HEK293 (cell line): ENCODE data around the gene ATP6V1A.

Source experiments
- CTCF ChIA-PET: fragments of 350-600 bp; formaldehyde crosslinking; extraction: SDS; loops from one replicate; lab custom pipeline; 2021; ENCODE audit warnings: antibody characterized with exemption; lab: Yijun Ruan, JAX
- POLR2A ChIA-PET: fragments of 300-600 bp; formaldehyde crosslinking; extraction: SDS; loops from one replicate; lab custom pipeline; 2020; ENCODE audit warnings: antibody characterized with exemption, inconsistent platforms; lab: Yijun Ruan, JAX
- H3K27ac ChIP-seq: fragments of 200-500 bp; sonication (Bioruptor generic); 2 replicates; pipeline ENCODE4 v1.5.1; 2014; ENCODE audit warnings: low read depth, low read length, control low read depth, inconsistent platforms; ENCODE audit errors: extremely low read depth
- H3K36me3 ChIP-seq, 2 experiments: fragments of 200-500 bp in 1 of 2; sonication (Bioruptor generic) in 1 of 2; 1 replicate in 1 of 2; 2 replicates in 1 of 2; pipeline ENCODE4 v1.5.1; 2014 to 2017; ENCODE audit warnings: inconsistent platforms in 2 of 2, low read length in 2 of 2; ENCODE audit not compliant: control insufficient read depth in 2 of 2, insufficient read depth in 1 of 2
- H3K4me1 ChIP-seq: fragments of 200-500 bp; sonication (Bioruptor generic); 2 replicates; pipeline ENCODE4 v1.5.1; 2014; ENCODE audit warnings: mild to moderate bottlenecking, low read length, inconsistent platforms; ENCODE audit not compliant: control insufficient read depth, insufficient read depth
- H3K4me3 ChIP-seq: 2 replicates; pipeline ENCODE4 v1.5.1; 2011; ENCODE audit warnings: low read depth, mild to moderate bottlenecking, control low read depth, low read length, moderate library complexity
- H3K9me3 ChIP-seq: fragments of 200-500 bp; sonication (Bioruptor generic); 2 replicates; pipeline ENCODE4 v1.5.1; 2014; ENCODE audit warnings: low read depth, low read length, inconsistent platforms; ENCODE audit not compliant: control insufficient read depth, insufficient read depth
- HOXA7 ChIP-seq: sonication (generic); formaldehyde crosslinking; IDR thresholded peaks from 2 replicates; pipeline ENCODE4 v1.8.1; 2022; ENCODE audit warnings: missing genetic modification reagents, borderline replicate concordance
- SETDB1 ChIP-seq: IDR thresholded peaks from one replicate; pipeline ENCODE4 v1.6.1; 2017; ENCODE audit warnings: mild to moderate bottlenecking, low read length, moderate library complexity, mixed read lengths; ENCODE audit not compliant: insufficient read length
- SP3 ChIP-seq: fragments of 450-650 bp; formaldehyde crosslinking; IDR thresholded peaks from 2 replicates; pipeline ENCODE4 v1.5.1; 2016; ENCODE audit warnings: missing biosample characterization, missing genetic modification characterization
- ZBTB48 ChIP-seq: fragments of 450-650 bp; formaldehyde crosslinking; IDR thresholded peaks from 2 replicates; pipeline ENCODE4 v1.5.1; 2016; ENCODE audit warnings: missing biosample characterization, missing genetic modification characterization
- ZNF112 ChIP-seq: fragments of 450-650 bp; formaldehyde crosslinking; IDR thresholded peaks from 2 replicates; pipeline ENCODE4 v1.5.0; 2017; ENCODE audit warnings: missing biosample characterization, missing genetic modification characterization
- ZNF16 ChIP-seq: fragments of 450-650 bp; formaldehyde crosslinking; IDR thresholded peaks from 2 replicates; pipeline ENCODE4 v1.5.1; 2016; ENCODE audit warnings: low read depth, missing biosample characterization, missing genetic modification characterization
- ZNF221 ChIP-seq: fragments of 450-650 bp; formaldehyde crosslinking; IDR thresholded peaks from 2 replicates; pipeline ENCODE4 v1.5.1; 2017; ENCODE audit warnings: missing biosample characterization, missing genetic modification characterization, borderline replicate concordance
- ZNF292 ChIP-seq: fragments of 450-650 bp; formaldehyde crosslinking; IDR thresholded peaks from 2 replicates; pipeline ENCODE4 v1.5.1; 2016; ENCODE audit warnings: low read depth, missing biosample characterization, missing genetic modification characterization, borderline replicate concordance
- ZNF324 ChIP-seq: fragments of 450-650 bp; formaldehyde crosslinking; IDR thresholded peaks from 2 replicates; pipeline ENCODE4 v1.5.1; 2016; ENCODE audit warnings: missing biosample characterization, missing genetic modification characterization
- ZNF341 ChIP-seq: fragments of 450-650 bp; formaldehyde crosslinking; IDR thresholded peaks from 2 replicates; pipeline ENCODE4; 2016; ENCODE audit warnings: low read depth, missing biosample characterization, missing genetic modification characterization
- ZNF521 ChIP-seq: fragments of 450-650 bp; formaldehyde crosslinking; IDR thresholded peaks from 2 replicates; pipeline ENCODE4 v1.5.1; 2017; ENCODE audit warnings: missing biosample characterization, mild to moderate bottlenecking, missing genetic modification characterization
- ZNF677 ChIP-seq: fragments of 450-650 bp; IDR thresholded peaks from 2 replicates; pipeline ENCODE4 v1.5.0; 2018; ENCODE audit warnings: missing biosample characterization, mild to moderate bottlenecking, missing genetic modification characterization, moderate library complexity
- ZNF701 ChIP-seq: fragments of 450-650 bp; formaldehyde crosslinking; IDR thresholded peaks from 2 replicates; pipeline ENCODE4 v1.5.1; 2016; ENCODE audit warnings: missing biosample characterization, missing genetic modification characterization
- TF ChIP-seq, protein P1 (sequence below): fragments of 450-650 bp; formaldehyde crosslinking; IDR thresholded peaks from 2 replicates; pipeline ENCODE4 v1.5.1; 2017; ENCODE audit warnings: missing biosample characterization, missing genetic modification characterization
- TF ChIP-seq, protein P2 (sequence below): fragments of 450-650 bp; formaldehyde crosslinking; IDR thresholded peaks from 2 replicates; pipeline ENCODE4 v1.5.1; 2016; ENCODE audit warnings: missing biosample characterization, missing genetic modification characterization, borderline replicate concordance
- TF ChIP-seq, protein P3 (sequence below): fragments of 450-650 bp; formaldehyde crosslinking; IDR thresholded peaks from 2 replicates; pipeline ENCODE4 v1.5.1; 2016; ENCODE audit warnings: missing biosample characterization, missing genetic modification characterization
- TF ChIP-seq, protein P4 (sequence below): fragments of 450-650 bp; formaldehyde crosslinking; IDR thresholded peaks from 2 replicates; pipeline ENCODE4 v1.5.1; 2016; ENCODE audit warnings: missing biosample characterization, missing genetic modification characterization
- TF ChIP-seq, protein P5 (sequence below): fragments of 450-650 bp; formaldehyde crosslinking; IDR thresholded peaks from 2 replicates; pipeline ENCODE4 v1.5.1; 2016; ENCODE audit warnings: missing biosample characterization, missing genetic modification characterization
- TF ChIP-seq, protein P6 (sequence below): fragments of 450-650 bp; formaldehyde crosslinking; IDR thresholded peaks from 2 replicates; pipeline ENCODE4 v1.5.1; 2017; ENCODE audit warnings: missing biosample characterization, missing genetic modification characterization

ATP6V1A gene

DNA sequence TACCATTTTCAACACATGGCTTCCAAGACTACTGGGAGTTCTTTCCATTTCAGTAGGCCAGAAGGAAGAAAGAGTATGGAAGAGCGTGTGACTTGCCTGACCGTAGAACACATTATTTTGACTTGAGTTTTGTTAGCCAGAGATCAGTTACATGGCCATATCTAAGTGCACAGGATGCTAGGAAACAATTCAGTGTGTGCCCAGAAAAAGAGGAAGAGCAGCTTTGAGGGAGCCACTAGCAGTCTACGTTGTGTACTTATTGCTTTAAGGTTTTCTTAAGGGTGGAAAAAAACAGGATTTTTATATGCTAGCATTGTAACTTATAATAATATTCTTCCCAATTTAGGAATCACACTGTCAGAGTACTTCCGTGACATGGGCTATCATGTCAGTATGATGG is 47.7 kb downstream of the ATP6V1A start:
- POLR2A ChIA-PET, result no interaction called here
- TF ChIP-seq, protein P1, sequence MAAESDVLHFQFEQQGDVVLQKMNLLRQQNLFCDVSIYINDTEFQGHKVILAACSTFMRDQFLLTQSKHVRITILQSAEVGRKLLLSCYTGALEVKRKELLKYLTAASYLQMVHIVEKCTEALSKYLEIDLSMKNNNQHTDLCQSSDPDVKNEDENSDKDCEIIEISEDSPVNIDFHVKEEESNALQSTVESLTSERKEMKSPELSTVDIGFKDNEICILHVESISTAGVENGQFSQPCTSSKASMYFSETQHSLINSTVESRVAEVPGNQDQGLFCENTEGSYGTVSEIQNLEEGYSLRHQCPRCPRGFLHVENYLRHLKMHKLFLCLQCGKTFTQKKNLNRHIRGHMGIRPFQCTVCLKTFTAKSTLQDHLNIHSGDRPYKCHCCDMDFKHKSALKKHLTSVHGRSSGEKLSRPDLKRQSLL (tag by site-specific recombination), result no peak
- TF ChIP-seq ZNF16 (no peak), ZNF341 (tag by site-specific recombination) (no peak), ZNF221 (tag by site-specific recombination) (no peak), ZNF292 (tag by site-specific recombination) (no peak), ZBTB48 (tag by site-specific recombination) (no peak)
- TF ChIP-seq, protein P2, sequence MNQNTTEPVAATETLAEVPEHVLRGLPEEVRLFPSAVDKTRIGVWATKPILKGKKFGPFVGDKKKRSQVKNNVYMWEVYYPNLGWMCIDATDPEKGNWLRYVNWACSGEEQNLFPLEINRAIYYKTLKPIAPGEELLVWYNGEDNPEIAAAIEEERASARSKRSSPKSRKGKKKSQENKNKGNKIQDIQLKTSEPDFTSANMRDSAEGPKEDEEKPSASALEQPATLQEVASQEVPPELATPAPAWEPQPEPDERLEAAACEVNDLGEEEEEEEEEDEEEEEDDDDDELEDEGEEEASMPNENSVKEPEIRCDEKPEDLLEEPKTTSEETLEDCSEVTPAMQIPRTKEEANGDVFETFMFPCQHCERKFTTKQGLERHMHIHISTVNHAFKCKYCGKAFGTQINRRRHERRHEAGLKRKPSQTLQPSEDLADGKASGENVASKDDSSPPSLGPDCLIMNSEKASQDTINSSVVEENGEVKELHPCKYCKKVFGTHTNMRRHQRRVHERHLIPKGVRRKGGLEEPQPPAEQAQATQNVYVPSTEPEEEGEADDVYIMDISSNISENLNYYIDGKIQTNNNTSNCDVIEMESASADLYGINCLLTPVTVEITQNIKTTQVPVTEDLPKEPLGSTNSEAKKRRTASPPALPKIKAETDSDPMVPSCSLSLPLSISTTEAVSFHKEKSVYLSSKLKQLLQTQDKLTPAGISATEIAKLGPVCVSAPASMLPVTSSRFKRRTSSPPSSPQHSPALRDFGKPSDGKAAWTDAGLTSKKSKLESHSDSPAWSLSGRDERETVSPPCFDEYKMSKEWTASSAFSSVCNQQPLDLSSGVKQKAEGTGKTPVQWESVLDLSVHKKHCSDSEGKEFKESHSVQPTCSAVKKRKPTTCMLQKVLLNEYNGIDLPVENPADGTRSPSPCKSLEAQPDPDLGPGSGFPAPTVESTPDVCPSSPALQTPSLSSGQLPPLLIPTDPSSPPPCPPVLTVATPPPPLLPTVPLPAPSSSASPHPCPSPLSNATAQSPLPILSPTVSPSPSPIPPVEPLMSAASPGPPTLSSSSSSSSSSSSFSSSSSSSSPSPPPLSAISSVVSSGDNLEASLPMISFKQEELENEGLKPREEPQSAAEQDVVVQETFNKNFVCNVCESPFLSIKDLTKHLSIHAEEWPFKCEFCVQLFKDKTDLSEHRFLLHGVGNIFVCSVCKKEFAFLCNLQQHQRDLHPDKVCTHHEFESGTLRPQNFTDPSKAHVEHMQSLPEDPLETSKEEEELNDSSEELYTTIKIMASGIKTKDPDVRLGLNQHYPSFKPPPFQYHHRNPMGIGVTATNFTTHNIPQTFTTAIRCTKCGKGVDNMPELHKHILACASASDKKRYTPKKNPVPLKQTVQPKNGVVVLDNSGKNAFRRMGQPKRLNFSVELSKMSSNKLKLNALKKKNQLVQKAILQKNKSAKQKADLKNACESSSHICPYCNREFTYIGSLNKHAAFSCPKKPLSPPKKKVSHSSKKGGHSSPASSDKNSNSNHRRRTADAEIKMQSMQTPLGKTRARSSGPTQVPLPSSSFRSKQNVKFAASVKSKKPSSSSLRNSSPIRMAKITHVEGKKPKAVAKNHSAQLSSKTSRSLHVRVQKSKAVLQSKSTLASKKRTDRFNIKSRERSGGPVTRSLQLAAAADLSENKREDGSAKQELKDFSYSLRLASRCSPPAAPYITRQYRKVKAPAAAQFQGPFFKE (tag by site-specific recombination), result no peak
- TF ChIP-seq, all 188 proteins: peak for 0
- Histone ChIP-seq H3K9me3 (no peaks in the 10 kb centered on the region), H3K4me3 (no peak overlapping the region), H3K27ac (no peak overlapping the region), H3K36me3 (peaks cover 11 to 55% of the 10 kb centered on the region in 2 experiments), H3K4me1 (no peaks in the 10 kb centered on the region)
- CTCF ChIA-PET, result interaction anchor here (0.6 kb wide), 1 partner anchor 364 kb away, joined by 5 read pairs; no protein-coding TSS in a partner anchor

DNA sequence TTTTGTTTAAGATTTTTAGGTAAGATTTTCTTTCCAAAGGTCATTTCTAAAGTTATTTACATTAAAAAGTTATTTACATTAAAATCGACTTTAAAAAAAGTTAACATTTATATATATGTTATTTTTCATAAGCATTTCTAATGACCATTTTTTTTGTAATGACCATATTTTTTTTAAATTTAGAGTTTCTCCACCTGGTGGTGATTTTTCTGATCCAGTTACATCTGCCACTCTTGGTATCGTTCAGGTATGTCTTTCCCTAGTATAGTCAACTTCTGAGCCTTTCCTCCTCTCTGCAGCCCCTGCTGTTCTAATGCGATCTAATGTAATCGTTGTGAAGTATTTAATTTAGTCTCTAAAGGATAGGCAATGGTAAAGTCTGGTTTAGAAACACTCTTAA is 48.9 kb downstream of the ATP6V1A start:
- Histone ChIP-seq H3K9me3 (no peaks in the 10 kb centered on the region), H3K27ac (no peak overlapping the region), H3K4me1 (no peaks in the 10 kb centered on the region), H3K4me3 (no peak overlapping the region), H3K36me3 (peaks cover 10 to 65% of the 10 kb centered on the region in 2 experiments)
- POLR2A ChIA-PET, result no interaction called here
- no peak for TF ChIP-seq ZNF701 (tag by site-specific recombination)
- TF ChIP-seq ZNF324 (tag by site-specific recombination), result no peak
- TF ChIP-seq, protein P3, sequence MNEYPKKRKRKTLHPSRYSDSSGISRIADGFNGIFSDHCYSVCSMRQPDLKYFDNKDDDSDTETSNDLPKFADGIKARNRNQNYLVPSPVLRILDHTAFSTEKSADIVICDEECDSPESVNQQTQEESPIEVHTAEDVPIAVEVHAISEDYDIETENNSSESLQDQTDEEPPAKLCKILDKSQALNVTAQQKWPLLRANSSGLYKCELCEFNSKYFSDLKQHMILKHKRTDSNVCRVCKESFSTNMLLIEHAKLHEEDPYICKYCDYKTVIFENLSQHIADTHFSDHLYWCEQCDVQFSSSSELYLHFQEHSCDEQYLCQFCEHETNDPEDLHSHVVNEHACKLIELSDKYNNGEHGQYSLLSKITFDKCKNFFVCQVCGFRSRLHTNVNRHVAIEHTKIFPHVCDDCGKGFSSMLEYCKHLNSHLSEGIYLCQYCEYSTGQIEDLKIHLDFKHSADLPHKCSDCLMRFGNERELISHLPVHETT (tag by site-specific recombination), result no peak
- TF ChIP-seq, protein P4, sequence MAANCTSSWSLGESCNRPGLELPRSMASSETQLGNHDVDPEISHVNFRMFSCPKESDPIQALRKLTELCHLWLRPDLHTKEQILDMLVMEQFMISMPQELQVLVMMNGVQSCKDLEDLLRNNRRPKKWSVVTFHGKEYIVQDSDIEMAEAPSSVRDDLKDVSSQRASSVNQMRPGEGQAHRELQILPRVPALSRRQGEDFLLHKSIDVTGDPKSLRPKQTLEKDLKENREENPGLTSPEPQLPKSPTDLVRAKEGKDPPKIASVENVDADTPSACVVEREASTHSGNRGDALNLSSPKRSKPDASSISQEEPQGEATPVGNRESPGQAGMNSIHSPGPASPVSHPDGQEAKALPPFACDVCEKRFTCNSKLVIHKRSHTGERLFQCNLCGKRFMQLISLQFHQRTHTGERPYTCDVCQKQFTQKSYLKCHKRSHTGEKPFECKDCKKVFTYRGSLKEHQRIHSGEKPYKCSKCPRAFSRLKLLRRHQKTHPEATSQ (tag by site-specific recombination), result no peak
- TF ChIP-seq ZNF112, result no peak
- TF ChIP-seq, protein P5, sequence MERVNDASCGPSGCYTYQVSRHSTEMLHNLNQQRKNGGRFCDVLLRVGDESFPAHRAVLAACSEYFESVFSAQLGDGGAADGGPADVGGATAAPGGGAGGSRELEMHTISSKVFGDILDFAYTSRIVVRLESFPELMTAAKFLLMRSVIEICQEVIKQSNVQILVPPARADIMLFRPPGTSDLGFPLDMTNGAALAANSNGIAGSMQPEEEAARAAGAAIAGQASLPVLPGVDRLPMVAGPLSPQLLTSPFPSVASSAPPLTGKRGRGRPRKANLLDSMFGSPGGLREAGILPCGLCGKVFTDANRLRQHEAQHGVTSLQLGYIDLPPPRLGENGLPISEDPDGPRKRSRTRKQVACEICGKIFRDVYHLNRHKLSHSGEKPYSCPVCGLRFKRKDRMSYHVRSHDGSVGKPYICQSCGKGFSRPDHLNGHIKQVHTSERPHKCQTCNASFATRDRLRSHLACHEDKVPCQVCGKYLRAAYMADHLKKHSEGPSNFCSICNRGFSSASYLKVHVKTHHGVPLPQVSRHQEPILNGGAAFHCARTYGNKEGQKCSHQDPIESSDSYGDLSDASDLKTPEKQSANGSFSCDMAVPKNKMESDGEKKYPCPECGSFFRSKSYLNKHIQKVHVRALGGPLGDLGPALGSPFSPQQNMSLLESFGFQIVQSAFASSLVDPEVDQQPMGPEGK (tag by site-specific recombination), result no peak
- no peak for TF ChIP-seq HOXA7 (CRISPR knock-in tag)
- TF ChIP-seq, protein P1 (tag by site-specific recombination), result no peak
- TF ChIP-seq ZNF677 (tag by site-specific recombination), result no peak
- TF ChIP-seq, protein P6, sequence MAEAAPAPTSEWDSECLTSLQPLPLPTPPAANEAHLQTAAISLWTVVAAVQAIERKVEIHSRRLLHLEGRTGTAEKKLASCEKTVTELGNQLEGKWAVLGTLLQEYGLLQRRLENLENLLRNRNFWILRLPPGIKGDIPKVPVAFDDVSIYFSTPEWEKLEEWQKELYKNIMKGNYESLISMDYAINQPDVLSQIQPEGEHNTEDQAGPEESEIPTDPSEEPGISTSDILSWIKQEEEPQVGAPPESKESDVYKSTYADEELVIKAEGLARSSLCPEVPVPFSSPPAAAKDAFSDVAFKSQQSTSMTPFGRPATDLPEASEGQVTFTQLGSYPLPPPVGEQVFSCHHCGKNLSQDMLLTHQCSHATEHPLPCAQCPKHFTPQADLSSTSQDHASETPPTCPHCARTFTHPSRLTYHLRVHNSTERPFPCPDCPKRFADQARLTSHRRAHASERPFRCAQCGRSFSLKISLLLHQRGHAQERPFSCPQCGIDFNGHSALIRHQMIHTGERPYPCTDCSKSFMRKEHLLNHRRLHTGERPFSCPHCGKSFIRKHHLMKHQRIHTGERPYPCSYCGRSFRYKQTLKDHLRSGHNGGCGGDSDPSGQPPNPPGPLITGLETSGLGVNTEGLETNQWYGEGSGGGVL (tag by site-specific recombination), result no peak
- no peak for TF ChIP-seq SP3
- TF ChIP-seq ZNF521 (tag by site-specific recombination), result no peak
- TF ChIP-seq SETDB1, result no peak
- CTCF ChIA-PET, result no interaction called here
